Stimulated activated CD4-positive, alpha-beta T cell treated with anti-CD3 and anti-CD28 coated beads, TNF-alpha, amount 100 ng/mL, for 48 hours (primary cell): ENCODE data around the gene ERCC4.

ENCODE experiments used
- DNase-seq, 3 donors: peaks; one replicate each; pipeline ENCODE4 v3.0.0-alpha.2; 2020; ENCODE audit warnings: low read depth in 3 of 3

The ERCC4 gene

GRCh38 chr16:13948086-13948485, 28.1 kb downstream of the ERCC4 start:
- no peak for DNase-seq

- no peak for DNase-seq
These were observed 31.0 kb downstream of the ERCC4 start for GRCh38 chr16:13950821-13951547.

GRCh38 chr16:13951611-13952010, 31.7 kb downstream of the ERCC4 start:
- no peak for DNase-seq

GRCh38 chr16:13953501-13953900, 33.5 kb downstream of the ERCC4 start:
- DNase-seq, result no peak

GRCh38 chr16:13956635-13957196, 36.8 kb downstream of the ERCC4 start:
- DNase-seq, result no peak

GRCh38 chr16:13957197-13958078, 37.5 kb downstream of the ERCC4 start:
- DNase-seq, result no peak

- no peak for DNase-seq
These were observed 38.5 kb downstream of the ERCC4 start for GRCh38 chr16:13958474-13958873.

- no peak for DNase-seq
These were observed 39.7 kb downstream of the ERCC4 start for GRCh38 chr16:13959626-13960025.

GRCh38 chr16:13961099-13961811, 41.3 kb downstream of the ERCC4 start:
- DNase-seq, result no peak

- DNase-seq, result no peak
These were observed 42.3 kb downstream of the ERCC4 start for GRCh38 chr16:13962232-13962631.

GRCh38 chr16:13968835-13969234, 48.9 kb downstream of the ERCC4 start:
- DNase-seq, result no peak

GRCh38 chr16:13969711-13970110, 49.8 kb downstream of the ERCC4 start:
- DNase-seq, result no peak

- no peak for DNase-seq
These were observed 50.9 kb downstream of the ERCC4 start for GRCh38 chr16:13970708-13971422.

GRCh38 chr16:13973321-13974023, 53.5 kb downstream of the ERCC4 start:
- DNase-seq, result no peak

GRCh38 chr16:13977177-13977576, 57.2 kb downstream of the ERCC4 start:
- DNase-seq, result no peak

GRCh38 chr16:13982451-13982850, 62.5 kb downstream of the ERCC4 start:
- DNase-seq, result no peak

- no peak for DNase-seq
These were observed 63.7 kb downstream of the ERCC4 start for GRCh38 chr16:13983625-13984024.

- DNase-seq, result no peak
These were observed 64.8 kb downstream of the ERCC4 start for GRCh38 chr16:13984794-13985193.

- no peak for DNase-seq
These were observed 68.1 kb downstream of the ERCC4 start for GRCh38 chr16:13988038-13988437.

- DNase-seq, result no peak
These were observed 72.4 kb downstream of the ERCC4 start for GRCh38 chr16:13992322-13992721.

GRCh38 chr16:13992976-13993375, 73.0 kb downstream of the ERCC4 start:
- DNase-seq, result no peak
